ENCODE measurements around the gene CADM1.

The CADM1 gene

GRCh38 chr11:115226556-115226955, 277.7 kb downstream of the CADM1 start:
- DNase-seq = no peak

- no peak for DNase-seq
Measured at GRCh38 chr11:115224551-115224950, 279.7 kb downstream of the CADM1 start.

- DNase-seq = no peak
Measured at GRCh38 chr11:115222863-115223530, 281.2 kb downstream of the CADM1 start.

DNA sequence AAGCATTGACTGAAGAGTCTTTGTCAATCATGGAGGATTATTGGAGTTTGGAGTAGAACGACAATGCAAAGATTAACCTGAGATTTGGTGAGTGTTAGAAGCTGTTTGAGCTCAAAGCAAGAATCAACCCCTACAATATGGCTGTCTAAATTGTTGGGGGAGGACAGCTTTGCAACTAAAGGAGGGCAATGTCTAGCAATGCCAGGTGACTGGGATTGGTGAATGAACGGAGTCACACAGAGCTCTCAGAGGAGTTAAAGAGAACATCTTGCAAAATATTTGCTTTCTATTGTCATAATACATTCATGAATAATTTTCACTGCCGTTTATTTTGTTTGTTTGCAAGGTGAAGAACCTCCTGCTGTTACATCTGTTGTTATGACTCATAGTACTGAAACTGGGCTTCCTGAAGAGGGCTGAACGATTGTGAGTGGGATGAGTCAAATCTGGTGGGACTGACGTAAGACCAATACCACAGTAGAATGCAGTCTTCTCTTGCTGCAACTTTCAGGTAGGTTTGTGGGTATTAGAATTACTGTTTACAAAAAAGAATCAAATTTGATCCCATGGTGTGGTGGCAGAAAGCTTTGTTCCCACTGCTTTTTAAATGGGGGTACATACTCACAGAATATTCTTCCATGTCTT, 281.9 kb downstream of the CADM1 start:
- DNase-seq = no peak

DNA sequence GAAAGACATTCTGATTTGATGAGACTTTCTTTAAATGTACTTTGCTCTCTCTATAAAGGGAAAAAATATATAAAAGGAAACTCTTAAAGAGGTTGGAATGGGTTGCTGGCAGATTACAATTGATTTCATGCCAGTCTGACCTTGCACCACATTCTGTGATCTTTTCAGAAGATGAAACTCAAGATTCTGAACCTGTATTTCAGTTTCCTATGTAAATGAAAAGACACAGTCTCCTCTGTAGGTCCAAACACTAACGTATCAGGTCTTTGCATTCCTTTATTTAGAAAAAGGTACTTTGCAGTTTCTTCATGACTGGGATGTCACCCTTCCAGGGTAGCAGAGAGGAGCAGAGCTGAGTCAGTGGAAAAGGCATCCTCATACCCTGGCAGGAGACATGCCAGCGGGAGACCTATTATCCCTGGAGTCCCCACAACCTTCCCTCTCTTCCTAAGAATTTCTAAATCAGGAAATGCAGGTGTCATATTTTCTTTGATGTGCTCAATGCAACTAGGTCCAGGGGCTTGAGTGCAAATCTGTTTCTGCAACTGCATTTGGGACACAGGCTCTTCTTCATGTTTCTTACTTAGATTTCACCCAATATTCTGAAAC, 282.6 kb downstream of the CADM1 start:
- DNase-seq = no peak

GRCh38 chr11:115220911-115221310, 283.3 kb downstream of the CADM1 start:
- DNase-seq = no peak

DNA sequence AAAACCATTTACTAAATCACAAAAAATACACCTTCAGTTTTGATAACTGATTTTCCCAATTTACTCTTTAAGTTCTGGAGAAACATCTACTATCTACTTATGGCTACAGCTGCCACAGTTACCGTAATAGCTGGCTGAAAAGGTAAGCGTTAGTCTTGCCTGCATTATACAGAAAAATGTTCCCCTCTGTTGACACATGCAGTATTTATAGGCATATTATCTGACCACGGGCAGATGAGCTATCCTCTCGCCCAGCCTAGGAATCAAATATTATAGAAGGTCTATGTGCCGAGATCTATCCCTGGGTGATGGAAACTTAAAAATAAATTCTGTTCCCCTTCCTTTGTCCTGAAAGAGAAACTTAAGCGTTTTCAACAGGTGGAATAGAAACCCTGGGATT, 283.8 kb downstream of the CADM1 start:
- DNase-seq = no peak

- DNase-seq = no peak
Measured at GRCh38 chr11:115219376-115219775, 284.8 kb downstream of the CADM1 start.

GRCh38 chr11:115217726-115218311, 286.4 kb downstream of the CADM1 start:
- DNase-seq = no peak

DNA sequence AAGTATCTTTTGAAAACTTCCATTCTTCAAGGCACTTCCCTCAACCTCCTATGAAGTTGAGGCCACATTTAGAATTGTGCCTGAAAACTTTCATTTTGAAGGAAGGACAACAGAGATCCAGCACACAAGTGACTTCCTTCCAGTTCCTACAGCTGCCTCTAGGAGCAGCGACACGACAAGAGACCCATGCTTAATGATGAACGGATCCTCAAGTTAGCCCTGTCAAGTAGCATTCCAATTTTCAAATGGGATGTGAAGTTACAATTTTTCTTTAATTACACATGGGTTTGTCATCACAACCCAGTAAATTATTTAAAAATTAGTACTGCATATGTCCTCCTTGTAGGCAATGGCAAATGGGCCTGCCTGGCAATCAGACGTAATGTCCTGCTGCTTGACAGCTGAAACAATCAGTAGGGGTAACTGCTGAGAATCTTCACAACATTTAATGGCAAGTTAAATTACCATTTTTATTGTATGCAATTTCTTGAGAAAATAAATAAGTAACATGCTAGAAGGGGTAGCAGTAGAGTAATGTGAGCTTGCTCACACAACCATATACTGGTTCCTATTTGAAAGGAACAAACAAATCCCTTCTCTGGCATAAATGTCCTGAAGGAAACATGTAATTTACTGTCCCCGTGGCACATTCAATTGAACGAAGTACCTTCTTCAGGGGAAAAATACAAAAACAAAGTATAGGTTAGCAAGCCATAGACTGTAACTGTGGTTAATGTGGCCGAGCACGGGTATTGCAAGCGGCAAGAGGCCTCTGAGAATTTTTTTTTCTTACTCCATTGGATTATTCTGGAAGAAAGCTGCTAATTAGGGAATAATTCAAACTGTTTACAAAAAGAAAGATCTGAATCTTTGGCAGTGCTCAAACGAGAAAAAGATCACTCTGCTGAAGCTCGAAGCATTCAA, 288.3 kb downstream of the CADM1 start:
- no peak for DNase-seq

- no peak for DNase-seq
Measured at GRCh38 chr11:115214644-115215234, 289.5 kb downstream of the CADM1 start.

GRCh38 chr11:115213007-115213406, 291.2 kb downstream of the CADM1 start:
- no peak for DNase-seq

DNA sequence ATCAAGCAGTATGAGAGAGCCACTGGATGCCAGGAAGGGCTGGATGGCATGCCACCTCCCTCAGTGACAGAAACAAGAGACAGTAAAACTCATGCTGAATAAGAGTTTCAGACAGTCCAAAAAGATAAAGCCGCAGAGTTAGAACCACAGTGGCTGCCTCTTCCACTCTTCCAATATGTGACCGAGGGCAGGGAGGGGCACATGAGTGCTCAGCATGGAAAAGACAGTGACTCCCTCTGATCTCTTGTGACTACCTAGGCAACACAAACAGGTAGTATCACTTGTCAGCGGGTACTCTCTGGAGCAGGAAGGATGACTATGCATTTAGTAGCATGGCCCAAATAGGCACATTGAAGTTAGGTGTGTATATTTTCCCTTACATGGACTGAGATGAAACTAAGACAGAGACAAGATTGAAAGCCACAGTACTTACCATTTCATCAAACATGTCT, 295.4 kb downstream of the CADM1 start:
- DNase-seq = no peak

DNA sequence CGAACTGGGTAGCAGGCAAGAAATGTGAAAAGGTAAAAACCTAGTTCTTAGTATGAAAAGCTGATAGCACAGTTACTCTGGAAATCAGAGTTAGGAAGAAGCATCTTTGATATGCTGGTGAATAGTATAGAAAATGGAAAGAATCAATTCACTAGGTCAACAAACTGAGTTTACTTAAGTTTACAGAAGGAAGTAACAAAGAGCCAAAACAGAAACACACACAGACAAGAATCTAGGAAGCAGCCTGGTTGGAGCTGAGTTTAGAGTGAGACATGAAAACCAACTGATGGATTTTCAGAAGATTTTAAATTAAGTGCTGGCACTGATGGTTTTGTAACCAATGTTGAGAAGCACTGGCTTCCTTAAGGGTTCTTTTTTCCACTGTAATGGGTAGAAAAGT, 296.3 kb downstream of the CADM1 start:
- no peak for DNase-seq

- DNase-seq = no peak
Measured at GRCh38 chr11:115207166-115207591, 297.0 kb downstream of the CADM1 start.

DNA sequence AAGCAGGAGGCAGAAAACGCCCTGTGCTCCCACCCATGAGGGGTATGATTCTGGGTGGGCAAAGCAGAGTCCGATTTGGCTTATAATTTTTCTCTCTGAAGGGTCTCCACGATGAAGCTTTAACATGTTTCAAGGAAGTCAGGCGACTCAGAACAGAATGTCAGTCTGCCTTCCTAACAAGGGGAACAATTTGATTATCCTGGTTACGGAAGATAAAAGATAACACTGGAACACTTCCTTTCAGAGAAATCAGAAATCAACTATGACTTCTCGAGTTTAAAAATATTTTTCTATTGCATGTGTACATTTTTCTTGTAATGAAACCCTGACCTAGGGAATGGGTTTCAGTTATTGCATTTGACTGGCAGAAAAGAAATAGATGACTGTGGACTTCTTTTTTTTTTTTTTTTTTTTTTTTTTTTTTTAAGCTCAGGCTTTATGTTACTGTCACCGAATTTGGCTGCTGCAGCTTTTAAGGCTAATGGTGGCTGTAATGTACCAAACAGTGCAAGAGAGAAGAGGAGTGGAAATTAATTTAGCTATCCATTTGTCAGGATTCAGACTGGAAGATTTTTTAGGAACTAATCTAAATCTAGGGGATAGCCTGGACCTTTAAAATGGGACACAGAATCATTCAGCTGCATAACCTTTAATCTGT, 297.7 kb downstream of the CADM1 start:
- DNase-seq = no peak

GRCh38 chr11:115202900-115203552, 301.2 kb downstream of the CADM1 start:
- no peak for DNase-seq

DNA sequence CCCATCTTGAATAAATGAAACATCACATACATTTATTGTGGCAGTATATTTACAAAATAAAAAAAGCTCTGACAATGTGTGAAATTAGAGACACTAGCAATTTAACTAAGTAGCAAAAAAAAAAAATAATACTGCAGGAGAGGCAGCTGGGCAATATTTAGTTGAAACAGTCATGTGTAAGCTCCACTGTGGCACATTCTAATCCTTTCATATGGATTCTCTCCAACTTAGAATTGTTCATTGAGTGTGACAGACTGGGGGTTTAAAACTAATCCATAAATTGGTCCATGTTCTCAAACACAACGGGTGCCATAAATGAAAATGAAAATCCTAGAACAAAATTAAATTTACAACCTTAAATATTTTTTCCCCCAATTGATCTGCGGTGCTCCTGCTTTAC, 302.1 kb downstream of the CADM1 start:
- DNase-seq = no peak

DNA sequence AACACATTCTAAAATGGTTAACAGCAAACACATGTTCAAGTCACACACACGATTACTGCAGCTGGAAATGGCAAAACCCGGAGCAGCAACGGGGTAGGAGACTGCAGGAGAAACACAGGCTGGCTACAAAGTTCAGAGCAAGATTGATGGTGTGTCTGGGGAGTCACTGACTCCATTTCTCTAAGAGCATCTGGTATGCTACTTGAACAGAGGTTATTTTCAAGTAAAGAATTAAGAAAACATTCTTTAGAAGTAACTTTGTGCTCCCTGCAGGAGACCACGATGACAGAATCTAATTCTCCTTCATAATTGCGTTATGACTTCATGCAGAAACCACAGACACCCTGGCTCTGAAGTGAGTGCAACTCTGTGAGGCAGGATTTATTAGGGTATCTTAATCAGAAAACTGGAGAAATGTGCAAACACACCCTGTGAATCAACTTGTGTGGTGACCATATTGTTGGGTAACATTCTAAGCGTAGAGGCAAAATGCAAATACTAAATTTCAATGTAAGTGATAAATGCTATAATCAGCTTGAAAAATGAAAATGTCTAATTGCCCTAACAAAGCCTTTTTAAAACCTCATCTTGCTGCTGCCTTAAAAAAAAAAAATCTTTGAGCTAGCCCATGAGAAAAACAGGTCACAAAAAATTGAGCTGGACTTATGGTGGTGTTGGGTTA, 303.0 kb downstream of the CADM1 start:
- DNase-seq = no peak

GRCh38 chr11:115199481-115200069, 304.6 kb downstream of the CADM1 start:
- no peak for DNase-seq

Data from stimulated activated CD4-positive, alpha-beta T cell treated with anti-CD3 and anti-CD28 coated beads, Interleukin-12 subunit alpha, Interleukin-12 subunit beta, amount 100 ng/mL, for 4 hours (primary cell).